ENCODE measurements around the gene TSEN2. TPM values are rescaled to one million over a fixed set of nuclear protein-coding genes. Genes with fewer than 3 reads are reported as not detected.
A peak's percentile ranks its signal among the peaks of the same experiment; 100 is the strongest.

TSEN2 gene
- total RNA-seq = 10 to 100 TPM; 14.0 to 14.8 TPM

GRCh38 chr3:12484198-12484982 lies at the start of gene TSEN2:
Gene TSEN2 (plus strand): TSS chr3:12484480. CDS start chr3:12489801, 5,321 bp downstream.
- H3K4me1 Mint-ChIP-seq (ENCODE audit: low read depth) = peaks cover 44% of the 10 kb centered on the region
- H3K36me3 Mint-ChIP-seq (ENCODE audit: low read depth) = peaks cover 8% of the 10 kb centered on the region
- no peaks in the 10 kb centered on the region for H3K9me3 Mint-ChIP-seq
- peak; percentile 95 for DNase-seq
- intact Hi-C loops (cut with micrococcal nuclease) = loop anchor here (1.0 to 10.0 kb wide), 12 partner anchors 73 to 860 kb away; partner anchors contain the start of genes MKRN2, PPARG, RAF1 and RPL32
- H3K4me3 Mint-ChIP-seq = peak within 1 kb of the TSS; percentile 93
- no peaks in the 10 kb centered on the region for H3K27me3 Mint-ChIP-seq (ENCODE audit: low read depth)
- CTCF ChIA-PET = interaction anchor here (0.5 to 3.8 kb wide), 11 partner anchors 9 to 588 kb away, joined by 3 to 33 read pairs (median 4); no protein-coding TSS in a partner anchor
- peak within 1 kb of the TSS; percentile 82 for H3K27ac Mint-ChIP-seq

- Mint-ChIP-seq H3K4me1 (ENCODE audit: low read depth) (no peaks in the 10 kb centered on the region), H3K27ac (no peak overlapping the region), H3K4me3 (no peak overlapping the region), H3K9me3 (no peaks in the 10 kb centered on the region), H3K36me3 (ENCODE audit: low read depth) (no peaks in the 10 kb centered on the region), H3K27me3 (ENCODE audit: low read depth) (no peaks in the 10 kb centered on the region)
- CTCF ChIA-PET = no interaction called here
- DNase-seq = no peak
- intact Hi-C loops (cut with micrococcal nuclease) = no loop called here
Measured at GRCh38 chr3:12436514-12437220, 47.6 kb upstream of the TSEN2 start.

GRCh38 chr3:12437221-12437605 lies 47.1 kb upstream of the TSEN2 start:
- CTCF ChIA-PET = no interaction called here

GRCh38 chr3:12437861-12438260 lies 46.4 kb upstream of the TSEN2 start:
- intact Hi-C loops (cut with micrococcal nuclease) = no loop called here
- CTCF ChIA-PET = no interaction called here

More at GRCh38 chr3:12437221-12437605, 47.1 kb upstream of the TSEN2 start:
- no peak overlapping the region for H3K4me3 Mint-ChIP-seq
- H3K27me3 Mint-ChIP-seq (ENCODE audit: low read depth) = no peaks in the 10 kb centered on the region
- H3K9me3 Mint-ChIP-seq = no peaks in the 10 kb centered on the region
- H3K4me1 Mint-ChIP-seq (ENCODE audit: low read depth) = no peaks in the 10 kb centered on the region
- H3K27ac Mint-ChIP-seq = no peak overlapping the region
- no peaks in the 10 kb centered on the region for H3K36me3 Mint-ChIP-seq (ENCODE audit: low read depth)
- intact Hi-C loops (cut with micrococcal nuclease) = no loop called here
- no peak for DNase-seq

GRCh38 chr3:12438318-12438717 lies 46.0 kb upstream of the TSEN2 start:
- H3K36me3 Mint-ChIP-seq (ENCODE audit: low read depth) = no peaks in the 10 kb centered on the region
- DNase-seq = no peak
- H3K27ac Mint-ChIP-seq = no peak overlapping the region
- no peak overlapping the region for H3K4me3 Mint-ChIP-seq
- intact Hi-C loops (cut with micrococcal nuclease) = no loop called here
- H3K4me1 Mint-ChIP-seq (ENCODE audit: low read depth) = no peaks in the 10 kb centered on the region
- H3K27me3 Mint-ChIP-seq (ENCODE audit: low read depth) = no peaks in the 10 kb centered on the region
- no peaks in the 10 kb centered on the region for H3K9me3 Mint-ChIP-seq
- CTCF ChIA-PET = no interaction called here

More at GRCh38 chr3:12437861-12438260, 46.4 kb upstream of the TSEN2 start:
- no peak for DNase-seq
- Mint-ChIP-seq H3K27me3 (ENCODE audit: low read depth) (no peaks in the 10 kb centered on the region), H3K4me3 (no peak overlapping the region), H3K27ac (no peak overlapping the region), H3K9me3 (no peaks in the 10 kb centered on the region), H3K36me3 (ENCODE audit: low read depth) (no peaks in the 10 kb centered on the region), H3K4me1 (ENCODE audit: low read depth) (no peaks in the 10 kb centered on the region)

- no peak for DNase-seq
- Mint-ChIP-seq H3K4me3 (no peak overlapping the region), H3K36me3 (ENCODE audit: low read depth) (no peaks in the 10 kb centered on the region), H3K27me3 (ENCODE audit: low read depth) (no peaks in the 10 kb centered on the region), H3K27ac (no peak overlapping the region), H3K4me1 (ENCODE audit: low read depth) (no peaks in the 10 kb centered on the region), H3K9me3 (no peaks in the 10 kb centered on the region)
- intact Hi-C loops (cut with micrococcal nuclease) = no loop called here
- CTCF ChIA-PET = no interaction called here
Measured at GRCh38 chr3:12439161-12439940, 44.9 kb upstream of the TSEN2 start.

GRCh38 chr3:12440927-12441714 lies 43.2 kb upstream of the TSEN2 start:
- H3K36me3 Mint-ChIP-seq (ENCODE audit: low read depth) = no peaks in the 10 kb centered on the region
- no peak for DNase-seq
- H3K27me3 Mint-ChIP-seq (ENCODE audit: low read depth) = no peaks in the 10 kb centered on the region
- H3K4me3 Mint-ChIP-seq = no peak overlapping the region
- H3K9me3 Mint-ChIP-seq = no peaks in the 10 kb centered on the region
- intact Hi-C loops (cut with micrococcal nuclease) = no loop called here
- H3K4me1 Mint-ChIP-seq (ENCODE audit: low read depth) = no peaks in the 10 kb centered on the region
- H3K27ac Mint-ChIP-seq = no peak overlapping the region
- CTCF ChIA-PET = no interaction called here

GRCh38 chr3:12442654-12443501 lies 41.4 kb upstream of the TSEN2 start:
- Mint-ChIP-seq H3K27ac (no peak overlapping the region), H3K4me1 (ENCODE audit: low read depth) (no peaks in the 10 kb centered on the region)

GRCh38 chr3:12443781-12444522 lies 40.3 kb upstream of the TSEN2 start:
- CTCF ChIA-PET = no interaction called here
- intact Hi-C loops (cut with micrococcal nuclease) = no loop called here
- no peaks in the 10 kb centered on the region for H3K9me3 Mint-ChIP-seq
- H3K4me3 Mint-ChIP-seq = no peak overlapping the region
- H3K27me3 Mint-ChIP-seq (ENCODE audit: low read depth) = no peaks in the 10 kb centered on the region
- H3K27ac Mint-ChIP-seq = no peak overlapping the region
- DNase-seq = no peak
- H3K36me3 Mint-ChIP-seq (ENCODE audit: low read depth) = no peaks in the 10 kb centered on the region
- no peaks in the 10 kb centered on the region for H3K4me1 Mint-ChIP-seq (ENCODE audit: low read depth)

More at GRCh38 chr3:12442654-12443501, 41.4 kb upstream of the TSEN2 start:
- Mint-ChIP-seq H3K27me3 (ENCODE audit: low read depth) (no peaks in the 10 kb centered on the region), H3K36me3 (ENCODE audit: low read depth) (no peaks in the 10 kb centered on the region), H3K9me3 (no peaks in the 10 kb centered on the region), H3K4me3 (no peak overlapping the region)
- intact Hi-C loops (cut with micrococcal nuclease) = no loop called here
- DNase-seq = no peak
- CTCF ChIA-PET = interaction anchor here (0.5 to 1.0 kb wide), 2 partner anchors 37 kb away, joined by 3 to 4 read pairs; no protein-coding TSS in a partner anchor

- no peaks in the 10 kb centered on the region for H3K4me1 Mint-ChIP-seq (ENCODE audit: low read depth)
- H3K27me3 Mint-ChIP-seq (ENCODE audit: low read depth) = no peaks in the 10 kb centered on the region
- CTCF ChIA-PET = no interaction called here
- H3K36me3 Mint-ChIP-seq (ENCODE audit: low read depth) = no peaks in the 10 kb centered on the region
- H3K4me3 Mint-ChIP-seq = no peak overlapping the region
- no peaks in the 10 kb centered on the region for H3K9me3 Mint-ChIP-seq
- H3K27ac Mint-ChIP-seq = no peak overlapping the region
- DNase-seq = no peak
- intact Hi-C loops (cut with micrococcal nuclease) = no loop called here
Measured at GRCh38 chr3:12444582-12445471, 39.5 kb upstream of the TSEN2 start.
